H1 (cell line): ENCODE results near the gene MRC2. TPM values are rescaled to one million over a fixed set of nuclear protein-coding genes. Genes with fewer than 3 reads are reported as not detected.

ENCODE experiments used
- CTCF ChIA-PET: fragments of 300-600 bp; sonication (Branson Sonifier 250); formaldehyde crosslinking; loops from one replicate; lab custom pipeline; 2021; ENCODE audit not compliant: partially characterized antibody; lab: Charles Lee
- POLR2A ChIA-PET: fragments of 300-600 bp; sonication (Branson Sonifier 250); formaldehyde crosslinking; loops from one replicate; lab custom pipeline; 2021; ENCODE audit warnings: inconsistent platforms; ENCODE audit not compliant: partially characterized antibody; lab: Charles Lee
- DNase-seq, 2 experiments: peaks; one replicate each; pipeline versions ENCODE4 v3.0.0 to v3.0.0-alpha.2; 2010 to 2022; ENCODE audit warnings: low spot score in 2 of 2, low read depth in 1 of 2, mixed read lengths in 1 of 2
- FAIRE-seq: peaks from 2 replicates; lab custom pipeline; 2011; peaks lifted over from hg19 to GRCh38; lab: Jason Lieb, UNC
- H2AFZ ChIP-seq: 2 replicates; pipeline ENCODE4 v1.8.1; 2012; ENCODE audit warnings: low read length, inconsistent platforms
- H2AK5ac ChIP-seq: 2 replicates; pipeline ENCODE4 v1.6.1; 2013; ENCODE audit warnings: low read depth, low read length
- H2BK120ac ChIP-seq: replicated peaks from 2 replicates; pipeline ENCODE3; 2013; ENCODE audit warnings: low read depth, low read length, inconsistent platforms
- H2BK12ac ChIP-seq: 2 replicates; pipeline ENCODE4 v1.6.1; 2013; ENCODE audit warnings: low read depth, low read length
- H2BK15ac ChIP-seq: 2 replicates; pipeline ENCODE4 v1.6.1; 2013; ENCODE audit warnings: low read length
- H2BK20ac ChIP-seq: 2 replicates; pipeline ENCODE4 v1.6.1; 2013; ENCODE audit warnings: low read length
- H2BK5ac ChIP-seq: 2 replicates; pipeline ENCODE4 v1.6.1; 2013; ENCODE audit warnings: low read depth, low read length
- H3K14ac ChIP-seq: 2 replicates; pipeline ENCODE4 v1.6.1; 2013; ENCODE audit warnings: inconsistent platforms; ENCODE audit not compliant: insufficient read length
- H3K18ac ChIP-seq: 2 replicates; pipeline ENCODE4 v1.6.1; 2013; ENCODE audit warnings: low read length; ENCODE audit errors: extremely low read depth
- H3K23ac ChIP-seq: 2 replicates; pipeline ENCODE4 v1.6.1; 2013; ENCODE audit warnings: inconsistent platforms; ENCODE audit not compliant: insufficient read length
- H3K23me2 ChIP-seq: 2 replicates; pipeline ENCODE4 v1.6.1; 2013; ENCODE audit warnings: low read depth, low read length
- H3K27ac ChIP-seq: 2 replicates; pipeline ENCODE4 v1.6.1; 2011; ENCODE audit warnings: low read depth, low read length, inconsistent platforms
- H3K27me3 ChIP-seq, 4 experiments: replicated peaks in 1 of 4; 1 replicate in 1 of 4; 2 replicates in 3 of 4; pipeline versions ENCODE4 v1.6.1 to v1.8.1; 2011 to 2013; ENCODE audit warnings: low read length in 3 of 4, mild to moderate bottlenecking in 3 of 4, inconsistent platforms in 2 of 4, mixed read lengths in 2 of 4, moderate library complexity in 1 of 4; ENCODE audit not compliant: control insufficient read depth in 3 of 4, insufficient read depth in 3 of 4; ENCODE audit errors: extremely low read depth in 1 of 4
- H3K36me3 ChIP-seq, 4 experiments: 2 replicates each; pipeline versions ENCODE4 v1.6.1 to v1.8.1; 2011 to 2013; ENCODE audit warnings: mild to moderate bottlenecking in 4 of 4, low read length in 3 of 4, moderate library complexity in 2 of 4, control low read depth in 1 of 4, inconsistent platforms in 1 of 4; ENCODE audit not compliant: insufficient read depth in 4 of 4, control insufficient read depth in 2 of 4
- H3K4ac ChIP-seq: replicated peaks from 2 replicates; pipeline ENCODE3; 2013; ENCODE audit warnings: low read length, low read depth, mixed read lengths, inconsistent platforms; ENCODE audit not compliant: insufficient read length
- H3K4me1 ChIP-seq, 4 experiments: replicated peaks in 1 of 4; 1 replicate in 1 of 4; 2 replicates in 3 of 4; pipeline versions ENCODE4 v1.6.1 to v1.8.1; 2011 to 2013; ENCODE audit warnings: low read length in 3 of 4, inconsistent platforms in 2 of 4, mixed read lengths in 1 of 4; ENCODE audit not compliant: insufficient read depth in 4 of 4, control insufficient read depth in 3 of 4
- H3K4me2 ChIP-seq, 2 experiments: 2 replicates each; pipeline versions ENCODE4 v1.6.1 to v1.8.1; 2011 to 2013; ENCODE audit warnings: low read depth in 2 of 2, low read length in 2 of 2, control low read depth in 1 of 2, inconsistent platforms in 1 of 2, mild to moderate bottlenecking in 1 of 2; ENCODE audit not compliant: insufficient read depth in 1 of 2
- H3K4me3 ChIP-seq, 4 experiments: fragments of 200-600, 300-600 bp in 1 of 4; sonication (generic), shearing (Covaris generic), sonication (Bioruptor Twin) in 1 of 4; 2 replicates each; pipeline versions ENCODE4 v1.5.1 to v1.8.1; 2011 to 2016; ENCODE audit warnings: low read length in 4 of 4, low read depth in 3 of 4, control low read depth in 2 of 4, inconsistent platforms in 2 of 4, mild to moderate bottlenecking in 2 of 4, mixed read lengths in 1 of 4, moderate library complexity in 1 of 4; ENCODE audit not compliant: insufficient read depth in 2 of 4; ENCODE audit errors: extremely low read depth in 1 of 4
- H3K56ac ChIP-seq: replicated peaks from 2 replicates; pipeline ENCODE3; 2013; ENCODE audit warnings: low read depth, mild to moderate bottlenecking, mixed read lengths, low read length, inconsistent platforms; ENCODE audit not compliant: insufficient read length
- H3K79me1 ChIP-seq: 2 replicates; pipeline ENCODE4 v1.6.1; 2013; ENCODE audit warnings: low read depth, low read length, control low read depth
- H3K79me2 ChIP-seq, 2 experiments: 2 replicates each; pipeline versions ENCODE4 v1.6.1 to v1.8.1; 2012 to 2013; ENCODE audit warnings: low read length in 2 of 2, mild to moderate bottlenecking in 2 of 2, inconsistent platforms in 1 of 2; ENCODE audit not compliant: insufficient read depth in 2 of 2, control insufficient read depth in 1 of 2
- H3K9ac ChIP-seq, 4 experiments: replicated peaks in 1 of 4; 1 replicate in 1 of 4; 2 replicates in 3 of 4; pipeline versions ENCODE4 v1.6.1 to v1.8.1; 2011 to 2013; ENCODE audit warnings: low read depth in 3 of 4, low read length in 3 of 4, control low read depth in 2 of 4, mild to moderate bottlenecking in 2 of 4, moderate library complexity in 2 of 4, inconsistent platforms in 1 of 4; ENCODE audit errors: extremely low read depth in 1 of 4
- H3K9me3 ChIP-seq, 2 experiments: 2 replicates each; pipeline versions ENCODE4 v1.6.1 to v1.8.1; 2012 to 2013; ENCODE audit warnings: mild to moderate bottlenecking in 2 of 2, moderate library complexity in 2 of 2, control low read depth in 1 of 2, inconsistent platforms in 1 of 2, low read depth in 1 of 2, low read length in 1 of 2, mixed read lengths in 1 of 2; ENCODE audit not compliant: insufficient read depth in 2 of 2
- H4K20me1 ChIP-seq, 2 experiments: replicated peaks in 1 of 2; 2 replicates each; pipeline versions ENCODE3 to v1.8.1; 2011 to 2013; ENCODE audit warnings: inconsistent platforms in 2 of 2, low read length in 2 of 2, mild to moderate bottlenecking in 1 of 2; ENCODE audit not compliant: insufficient read depth in 2 of 2, control insufficient read depth in 1 of 2
- H4K5ac ChIP-seq: 2 replicates; pipeline ENCODE4 v1.6.1; 2013; ENCODE audit warnings: low read length, low read depth, mixed read lengths, inconsistent platforms; ENCODE audit not compliant: insufficient read length
- H4K8ac ChIP-seq: 2 replicates; pipeline ENCODE4 v1.8.0; 2013; ENCODE audit warnings: mild to moderate bottlenecking, moderate library complexity, low read length, inconsistent platforms; ENCODE audit not compliant: insufficient read depth; ENCODE audit errors: extremely low read depth
- H4K91ac ChIP-seq: replicated peaks from 2 replicates; pipeline ENCODE3; 2013; ENCODE audit warnings: low read length, mixed read lengths, inconsistent platforms; ENCODE audit not compliant: insufficient read length
- MAFK ChIP-seq: IDR thresholded peaks from 2 replicates; pipeline ENCODE4 v1.6.1; 2012; ENCODE audit warnings: low read depth, mild to moderate bottlenecking, improper control_type of control experiment, low read length
- POLR2AphosphoS5 ChIP-seq: IDR thresholded peaks from 2 replicates; pipeline ENCODE4 v1.6.1; 2011; ENCODE audit warnings: low read depth, low read length
- RXRA ChIP-seq: IDR thresholded peaks from 2 replicates; pipeline ENCODE4 v1.6.1; 2011; ENCODE audit warnings: low read depth, mild to moderate bottlenecking, low read length, moderate library complexity; ENCODE audit not compliant: insufficient read depth
- SAP30 ChIP-seq: fragments of 300-600 bp; sonication (generic); IDR thresholded peaks from 2 replicates; pipeline ENCODE4 v1.7.1; 2012; ENCODE audit warnings: low read length, moderate library complexity, mild to moderate bottlenecking, inconsistent platforms; ENCODE audit not compliant: insufficient read depth, insufficient replicate concordance
- SIRT6 ChIP-seq: IDR thresholded peaks from one replicate; pipeline ENCODE4 v1.7.1; 2012; ENCODE audit warnings: low read length, inconsistent platforms
- SP1 ChIP-seq: IDR thresholded peaks from 2 replicates; pipeline ENCODE4 v1.6.1; 2011; ENCODE audit warnings: low read depth, low read length
- YY1 ChIP-seq: IDR thresholded peaks from 2 replicates; pipeline ENCODE4 v1.6.1; 2011; ENCODE audit warnings: low read depth, mild to moderate bottlenecking, low read length
- WGBS, 2 experiments: shearing (Covaris generic) in 1 of 2; methylation state at CpG; one replicate each; pipeline versions ENCODE4 v1.1.6 to v1.1.7; 2013 to 2015; ENCODE audit warnings: low lambda C conversion rate in 2 of 2, mixed read lengths in 2 of 2, inconsistent platforms in 1 of 2, low coverage in 1 of 2, missing lambda C conversion rate in 1 of 2; ENCODE audit not compliant: insufficient replicate concordance in 2 of 2, insufficient coverage in 1 of 2, insufficient read length in 1 of 2; ENCODE audit errors: extremely low coverage in 1 of 2, missing lambda C conversion rate in 1 of 2; 5-methylcytosine and 5-hydroxymethylcytosine counted together
- polyA plus RNA-seq, 7 experiments: library from polyadenylated mRNA; depleted of rRNA in 3 of 7; stranded (reverse) in 5 of 7; unstranded in 2 of 7; fragments of >200 nt in 5 of 7; fragments of 200-250 nt in 2 of 7; gene quantifications; 1 replicate in 5 of 7; 2 replicates in 1 of 7; 4 replicates in 1 of 7; pipeline versions ENCODE4 v1.2.1 to v1.2.3, GENCODE V29; 2011 to 2013; ENCODE audit warnings: missing spikeins in 2 of 7, mixed read lengths in 2 of 7
- total RNA-seq: library from RNA; stranded (reverse); fragmentation: NEBNext Ultra II Directional; extraction: Animal tissue kit (Norgen Biotek cat#: 25700); gene quantifications from 2 replicates; pipeline ENCODE4 v1.2.1, GENCODE V29; 2021
- TF ChIP-seq, protein P1 (sequence below): IDR thresholded peaks from 2 replicates; pipeline ENCODE4 v1.6.1; 2012; ENCODE audit warnings: low read length, inconsistent platforms

MRC2 gene
- total and polyA plus RNA-seq, 2 of the 8 experiments (the other 6 are each of a cell fraction or from before 2014, with no cell fraction given), result 7.0 to 24.2 TPM

GRCh38 chr17:62595484-62595883 is 32.0 kb upstream of the MRC2 start:
- H2BK20ac ChIP-seq, result no peak overlapping the region
- ChIA-PET CTCF (no interaction called here), POLR2A (interaction anchor here (0.5 kb wide), 1 partner anchor 57 kb away, joined by 3 read pairs; no protein-coding TSS in a partner anchor)
- WGBS, 2 experiments, result 96% methylated on average over 5 of the region's 5 CpGs; no CpG with 5 or more reads in 1 of the 2 experiments
- no peak overlapping the region for H3K4ac ChIP-seq
- no peak for TF ChIP-seq MAFK
- TF ChIP-seq SAP30, result no peak
- TF ChIP-seq, protein P1, sequence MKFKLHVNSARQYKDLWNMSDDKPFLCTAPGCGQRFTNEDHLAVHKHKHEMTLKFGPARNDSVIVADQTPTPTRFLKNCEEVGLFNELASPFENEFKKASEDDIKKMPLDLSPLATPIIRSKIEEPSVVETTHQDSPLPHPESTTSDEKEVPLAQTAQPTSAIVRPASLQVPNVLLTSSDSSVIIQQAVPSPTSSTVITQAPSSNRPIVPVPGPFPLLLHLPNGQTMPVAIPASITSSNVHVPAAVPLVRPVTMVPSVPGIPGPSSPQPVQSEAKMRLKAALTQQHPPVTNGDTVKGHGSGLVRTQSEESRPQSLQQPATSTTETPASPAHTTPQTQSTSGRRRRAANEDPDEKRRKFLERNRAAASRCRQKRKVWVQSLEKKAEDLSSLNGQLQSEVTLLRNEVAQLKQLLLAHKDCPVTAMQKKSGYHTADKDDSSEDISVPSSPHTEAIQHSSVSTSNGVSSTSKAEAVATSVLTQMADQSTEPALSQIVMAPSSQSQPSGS, result no peak
- no peak for TF ChIP-seq SIRT6
- TF ChIP-seq POLR2AphosphoS5, result no peak
- no peak for TF ChIP-seq RXRA
- no peak for TF ChIP-seq SP1
- no peak for TF ChIP-seq YY1
- H3K23me2 ChIP-seq, result no peaks in the 10 kb centered on the region
- H3K4me1 ChIP-seq, result no peaks in the 10 kb centered on the region
- no peak overlapping the region for H3K18ac ChIP-seq
- H3K14ac ChIP-seq, result no peak overlapping the region
- H3K9ac ChIP-seq, result no peak overlapping the region
- no peak overlapping the region for H3K56ac ChIP-seq
- no peak overlapping the region for H3K27ac ChIP-seq
- no peak overlapping the region for H4K8ac ChIP-seq
- no peak overlapping the region for H3K4me2 ChIP-seq
- H4K91ac ChIP-seq, result no peak overlapping the region
- no peak overlapping the region for H3K4me3 ChIP-seq
- FAIRE-seq, result no peak
- no peak overlapping the region for H4K5ac ChIP-seq
- no peak for DNase-seq
- no peaks in the 10 kb centered on the region for H3K27me3 ChIP-seq
- no peaks in the 10 kb centered on the region; a peak in 1 of 4 replicates for H3K9me3 ChIP-seq
- H2BK12ac ChIP-seq, result no peak overlapping the region
- H3K79me2 ChIP-seq, result no peaks in the 10 kb centered on the region
- no peak overlapping the region for H2AK5ac ChIP-seq
- no peak overlapping the region for H3K23ac ChIP-seq
- no peak overlapping the region for H2AFZ ChIP-seq
- no peak overlapping the region for H2BK5ac ChIP-seq
- no peaks in the 10 kb centered on the region for H3K79me1 ChIP-seq
- H2BK120ac ChIP-seq, result no peak overlapping the region
- no peaks in the 10 kb centered on the region for H4K20me1 ChIP-seq
- H2BK15ac ChIP-seq, result no peak overlapping the region
- H3K36me3 ChIP-seq, result peaks cover 2 to 43% (median 22%) of the 10 kb centered on the region in 4 experiments; a peak in 7 of 8 replicates
